Measurements from ENCODE around the gene PKIB.
"Not testable (repeated sequence)": the region's sequence is repeated elsewhere in the genome, so short reads cannot be mapped to it uniquely, and the experiment has no call there.

The PKIB gene

GRCh38 chr6:122744856-122745255, 134.7 kb downstream of the PKIB start:
- not testable (repeated sequence) for DNase-seq (ENCODE audit: low read depth in 2 of 2)

DNA sequence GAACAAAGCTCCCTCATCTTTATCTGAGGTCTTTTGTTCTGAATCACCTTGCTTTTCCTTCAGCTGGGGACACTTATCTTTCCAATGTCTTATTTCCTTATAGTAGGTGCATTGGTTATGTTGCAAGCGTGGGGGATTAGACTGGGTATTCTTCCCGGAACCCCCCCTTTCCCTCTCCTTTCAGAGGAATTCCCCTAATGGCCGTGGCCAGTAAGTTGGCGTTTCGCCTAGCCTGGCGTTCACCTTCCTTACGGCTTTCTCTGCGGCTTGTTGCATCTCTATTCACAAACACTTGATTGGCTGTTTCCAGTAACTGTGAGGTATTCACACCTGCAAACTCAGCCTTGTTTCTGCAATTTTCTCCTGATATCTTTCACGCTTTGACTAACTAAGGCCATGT, 136.5 kb downstream of the PKIB start:
- DNase-seq (ENCODE audit: low read depth in 2 of 2), result no peak

DNA sequence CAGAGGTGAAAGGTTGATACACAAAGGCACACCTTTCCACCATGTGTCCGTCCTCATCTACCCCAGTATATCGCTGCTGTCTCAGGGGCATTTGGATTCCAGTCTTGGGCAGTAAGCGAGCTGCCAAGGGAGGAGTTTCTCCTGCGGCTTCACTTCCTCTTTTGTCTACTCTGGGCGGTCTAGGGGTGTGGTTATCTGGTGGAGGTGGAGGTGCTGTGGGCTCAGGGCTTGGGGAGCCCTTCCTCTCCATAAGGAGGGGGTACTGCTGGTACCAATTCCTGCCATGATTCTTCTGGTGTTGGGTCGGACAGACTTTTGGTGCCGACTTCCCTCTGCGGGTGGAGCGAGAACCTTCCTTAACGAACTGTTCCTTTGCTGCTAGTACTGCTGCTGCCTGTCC, 137.4 kb downstream of the PKIB start:
- DNase-seq (ENCODE audit: low read depth in 2 of 2), result no peak

DNA sequence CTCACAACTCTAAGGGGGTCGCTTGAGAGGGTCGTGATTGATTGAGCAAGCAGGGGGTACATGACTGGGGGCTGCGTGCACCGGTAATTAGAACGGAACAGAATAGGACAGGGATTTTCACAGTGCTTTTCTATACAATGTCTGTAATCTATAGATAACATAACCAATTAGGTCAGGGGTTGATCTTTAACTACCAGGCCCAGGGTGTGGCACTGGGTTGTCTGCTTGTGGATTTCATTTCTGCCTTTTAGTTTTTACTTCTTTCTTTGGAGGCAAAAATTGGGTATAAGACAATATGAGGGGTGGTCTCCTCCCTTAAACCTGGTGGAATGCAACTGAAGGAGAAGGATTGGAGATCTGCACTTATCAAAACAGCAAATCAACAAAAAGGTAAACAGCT, 138.7 kb downstream of the PKIB start:
- DNase-seq (ENCODE audit: low read depth in 2 of 2), result not testable (repeated sequence)

DNA sequence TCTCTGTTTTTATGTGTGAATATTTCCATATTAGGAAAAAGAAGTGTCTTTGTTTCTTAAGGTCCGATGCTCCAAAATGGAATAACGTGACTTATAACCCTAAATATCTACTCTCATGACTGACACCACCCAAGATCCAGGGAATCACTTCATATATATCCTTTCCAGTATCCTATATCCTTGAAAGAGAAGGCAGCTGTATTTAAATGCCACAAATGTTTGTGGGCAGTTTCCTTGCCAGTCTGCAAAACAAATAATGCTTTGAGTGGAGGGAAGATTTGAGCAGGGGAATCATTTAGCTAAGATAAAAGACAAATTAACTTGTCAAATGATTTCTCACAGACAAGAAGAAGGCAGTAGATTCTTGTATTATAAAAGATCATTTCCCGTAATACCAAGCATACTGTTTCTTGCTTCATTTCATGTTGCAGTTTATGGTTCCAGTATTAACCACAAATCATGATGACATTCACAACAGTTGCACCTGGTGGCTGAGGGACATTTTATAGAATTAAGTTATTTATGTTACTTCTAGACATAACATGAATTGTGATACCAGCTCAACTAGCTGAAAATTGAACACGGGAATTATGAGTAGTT, 139.3 kb downstream of the PKIB start:
- DNase-seq (ENCODE audit: low read depth in 2 of 2), result no peak

- DNase-seq (ENCODE audit: low read depth in 2 of 2), result no peak
These were observed 141.1 kb downstream of the PKIB start for GRCh38 chr6:122751326-122751725.

DNA sequence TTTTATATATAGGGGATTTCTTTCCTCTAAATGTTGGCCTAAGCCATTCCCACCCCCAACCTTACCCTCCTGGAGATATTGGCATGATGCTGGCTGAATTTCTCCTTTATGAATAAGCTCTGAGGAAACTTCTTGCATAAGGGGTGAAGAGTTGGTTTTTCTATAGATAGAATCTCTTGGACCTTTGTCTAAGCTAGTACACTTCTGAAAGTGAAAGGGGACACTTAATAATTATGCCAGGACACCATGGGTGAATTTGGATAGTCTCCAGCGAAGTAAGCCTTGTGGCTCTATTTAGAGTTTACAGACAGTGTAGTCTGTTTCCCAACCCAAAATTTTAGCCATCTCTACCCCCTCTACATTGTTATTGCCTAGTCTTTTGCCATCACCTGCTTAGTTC, 142.3 kb downstream of the PKIB start:
- no peak for DNase-seq (ENCODE audit: low read depth in 2 of 2)

DNA sequence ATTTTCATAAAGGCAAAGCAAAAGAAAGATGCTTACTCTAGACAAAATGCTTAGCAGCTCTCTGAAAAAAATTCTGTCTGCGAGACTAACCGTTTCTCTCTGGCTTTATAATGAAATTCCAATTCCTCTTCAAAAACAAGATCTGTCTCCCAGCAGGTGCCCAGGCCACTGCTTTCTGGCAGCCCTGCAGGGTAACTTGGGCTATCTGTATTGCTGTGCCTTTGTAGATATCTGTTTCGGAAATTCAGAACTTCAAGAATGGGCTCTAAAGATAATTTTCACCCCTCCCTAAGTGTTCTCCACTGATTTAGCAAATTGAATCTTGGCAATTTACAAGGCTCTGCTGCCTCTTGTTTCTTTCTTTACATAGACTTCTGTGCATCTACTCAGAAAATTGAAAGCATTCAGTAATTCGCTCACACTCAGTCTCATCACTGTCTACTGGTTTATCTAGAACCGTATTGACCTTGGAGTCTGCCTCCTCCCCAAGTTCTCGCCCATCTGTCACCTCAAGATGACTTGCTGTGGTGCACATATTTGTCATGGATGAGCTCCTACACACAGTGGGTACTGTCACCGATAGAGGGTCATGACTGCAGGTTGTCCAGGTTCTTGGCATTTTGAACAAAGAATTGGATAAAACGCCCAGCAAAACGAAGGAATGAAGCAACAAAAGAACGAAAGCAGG, 142.9 kb downstream of the PKIB start:
- DNase-seq (ENCODE audit: low read depth in 2 of 2), result no peak

GRCh38 chr6:122753688-122754056, 143.5 kb downstream of the PKIB start:
- no peak for DNase-seq (ENCODE audit: low read depth in 2 of 2)

DNA sequence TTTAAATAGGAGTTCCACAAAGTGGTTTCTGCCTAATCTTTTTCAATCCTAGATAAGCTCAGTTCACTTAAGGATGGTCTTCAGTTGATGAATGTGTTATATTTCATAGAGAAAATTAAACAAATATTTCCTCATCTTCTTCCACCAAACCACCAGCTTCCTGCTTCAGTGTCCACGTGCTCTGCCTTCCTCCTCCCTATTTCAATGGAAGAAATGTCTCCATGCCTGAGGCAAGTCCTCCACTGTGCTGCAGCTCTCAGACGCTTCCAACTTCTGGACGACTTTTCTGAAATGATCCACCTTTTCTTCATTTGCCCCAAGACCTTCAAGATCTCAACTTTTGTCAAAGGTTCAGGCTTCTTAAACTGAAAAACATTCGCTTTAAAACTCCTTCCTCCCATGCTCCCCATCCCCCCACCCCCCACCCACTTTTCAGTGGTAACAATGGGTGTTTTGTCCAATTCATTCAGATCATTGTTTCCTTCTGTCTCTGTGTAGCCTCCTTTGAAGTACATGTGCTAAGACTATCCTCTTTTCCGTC, 144.1 kb downstream of the PKIB start:
- DNase-seq (ENCODE audit: low read depth in 2 of 2), result no peak

DNA sequence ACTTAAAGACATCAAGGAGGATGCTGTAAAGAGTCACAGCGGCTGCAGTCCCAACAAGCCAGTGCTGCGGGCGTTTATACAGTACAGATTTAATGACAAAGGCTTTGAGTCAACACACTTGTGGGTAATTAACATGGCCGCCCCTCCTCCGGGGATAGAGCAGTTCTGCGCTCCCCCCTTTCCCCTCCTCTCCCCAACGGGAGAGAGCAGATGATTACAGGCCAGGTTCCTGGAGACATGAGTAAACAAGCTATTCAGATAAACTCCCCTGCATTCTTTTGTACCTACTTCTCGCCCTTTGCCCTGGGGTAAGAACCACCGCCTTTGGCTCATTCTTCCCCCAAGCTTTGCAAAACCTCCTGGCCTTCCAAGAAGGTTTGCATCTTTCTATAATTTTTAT, 145.7 kb downstream of the PKIB start:
- DNase-seq (ENCODE audit: low read depth in 2 of 2), result no peak

- no peak for DNase-seq (ENCODE audit: low read depth in 2 of 2)
These were observed 148.7 kb downstream of the PKIB start for GRCh38 chr6:122758927-122759334.

DNA sequence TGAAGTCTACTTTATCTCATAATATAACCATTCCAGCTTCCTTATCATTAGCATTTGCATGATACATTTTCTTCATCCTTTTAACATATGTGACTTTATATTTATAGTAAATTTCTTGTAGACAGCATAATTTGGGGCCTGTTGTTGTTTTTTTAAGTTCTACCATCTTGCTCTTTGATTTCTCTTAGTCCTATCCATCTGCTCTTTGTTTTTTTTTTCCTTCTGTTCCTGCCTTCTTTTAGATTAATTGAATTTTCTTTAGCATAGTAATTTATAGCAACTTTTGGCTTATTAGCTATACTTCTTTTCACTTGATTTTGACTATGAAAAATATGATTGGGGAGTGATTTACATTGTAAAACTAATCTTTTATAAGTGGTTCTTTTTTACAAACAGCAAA, 150.1 kb downstream of the PKIB start:
- no peak for DNase-seq (ENCODE audit: low read depth in 2 of 2)

DNA sequence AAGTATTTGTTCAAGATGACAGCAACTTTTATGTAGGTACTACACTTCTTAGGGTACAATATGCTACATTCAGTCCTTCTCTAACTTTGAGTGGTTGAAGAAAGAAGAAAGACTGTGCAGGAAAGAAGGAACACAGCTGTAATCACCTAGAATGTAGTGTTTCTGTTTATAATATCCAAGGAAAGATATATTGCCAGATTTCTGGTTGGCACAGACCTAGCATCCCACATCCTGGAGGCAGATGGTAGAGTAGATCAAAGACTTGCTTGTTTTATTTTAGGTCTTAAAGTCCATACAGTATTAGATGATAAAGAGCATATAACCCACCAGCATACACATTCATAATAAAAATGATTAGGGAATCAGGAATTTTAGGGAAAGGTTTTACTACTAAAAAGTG, 156.1 kb downstream of the PKIB start:
- DNase-seq (ENCODE audit: low read depth in 2 of 2), result no peak

DNA sequence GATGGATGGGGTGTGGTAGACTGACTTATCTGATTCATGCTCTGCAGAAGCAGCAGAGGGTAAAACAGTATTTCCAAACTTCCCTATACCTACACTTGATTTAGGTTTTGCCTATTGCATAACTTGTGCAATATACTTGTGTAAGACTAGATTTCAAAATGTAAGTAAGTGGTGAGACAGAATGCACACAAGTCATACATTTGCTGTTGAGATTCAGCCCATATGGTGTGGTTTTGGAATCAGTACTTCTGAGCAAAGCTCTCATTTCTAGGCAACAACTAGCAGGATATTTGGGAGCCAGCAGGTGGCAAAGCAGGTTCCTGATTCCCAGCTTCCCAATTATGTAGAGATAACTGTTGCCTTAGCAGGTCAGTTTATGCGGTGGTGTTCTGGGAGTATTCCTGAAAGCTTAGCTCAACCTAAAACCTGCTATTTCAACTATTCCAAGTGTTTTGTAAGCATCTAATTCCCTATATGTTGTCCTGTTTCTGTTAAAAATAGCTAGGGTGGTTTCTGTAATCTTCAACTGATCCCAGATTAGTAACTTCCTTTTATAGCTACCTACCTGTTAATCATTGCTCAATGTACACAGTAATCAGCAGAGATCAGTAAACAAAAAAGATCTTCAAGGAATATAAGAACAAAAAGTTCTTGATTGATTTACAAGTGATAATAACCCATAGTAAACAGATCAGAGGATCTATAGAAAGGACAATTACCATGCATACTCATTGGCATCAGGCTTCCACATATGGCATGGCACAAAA, 160.8 kb downstream of the PKIB start:
- no peak for DNase-seq (ENCODE audit: low read depth in 2 of 2)

DNA sequence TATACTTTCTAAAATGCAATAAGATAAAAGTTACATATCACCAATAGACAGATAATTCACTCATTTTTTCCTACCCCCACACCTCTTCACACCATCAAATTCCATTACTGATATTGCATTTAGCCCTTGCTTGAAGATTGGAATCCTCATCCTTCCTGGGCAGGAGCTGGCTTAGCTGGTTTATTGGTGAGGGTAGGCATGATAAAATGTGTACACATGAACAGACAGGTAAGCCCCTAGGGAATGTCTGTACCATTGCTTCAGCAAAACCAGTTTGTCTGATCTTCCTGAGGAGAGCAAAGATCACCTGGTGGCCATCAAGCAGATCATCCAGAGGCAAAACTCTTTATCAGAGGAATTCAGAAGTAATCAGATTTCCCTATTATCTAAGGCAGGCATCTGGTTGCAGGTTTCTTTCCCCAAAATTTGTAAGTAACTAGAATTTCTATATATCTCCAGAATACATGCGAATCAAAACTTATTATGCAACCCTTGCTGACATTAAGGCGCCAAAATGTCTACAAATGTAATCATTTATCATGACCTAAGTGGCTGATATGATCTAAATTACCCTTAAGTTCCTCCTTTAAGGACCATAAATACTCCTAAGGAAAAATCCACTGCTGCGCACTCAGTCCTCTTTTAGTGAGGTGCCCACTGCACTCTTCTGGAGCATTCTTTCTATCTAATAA, 162.7 kb downstream of the PKIB start:
- DNase-seq (ENCODE audit: low read depth in 2 of 2), result no peak
